Measurements from ENCODE around the gene MICU1. TPM values are rescaled to one million over a fixed set of nuclear protein-coding genes. Genes with fewer than 3 reads are reported as not detected.

MICU1 gene
- total RNA-seq, 1 experiment from 2014 or later: 39.4 TPM

- H2AFZ ChIP-seq (ENCODE audit: low read depth, low read length, poor library complexity, severe bottlenecking): no peak overlapping the region
- intact Hi-C loops (cut with micrococcal nuclease): no loop called here
- H3K27me3 ChIP-seq (ENCODE audit: insufficient read depth, low read length): no peaks in the 10 kb centered on the region
- DNase-seq (ENCODE audit: low read depth, low spot score) (no peak), ATAC-seq (no peak)
- ChIA-PET CTCF (no interaction called here), POLR2A (no interaction called here), RAD21 (ENCODE audit: low non-redundant PET in 1 of 2, low total read pairs in 2 of 2, uncharacterized antibody in 2 of 2, unreplicated experiment in 2 of 2) (no interaction called here)
- H3K9ac ChIP-seq (ENCODE audit: low read length): no peak overlapping the region
- H3K79me2 ChIP-seq (ENCODE audit: insufficient read depth, low read length): no peaks in the 10 kb centered on the region
- H3K9me3 ChIP-seq (ENCODE audit: control insufficient read depth in 1 of 2, insufficient read depth in 1 of 2, low read depth in 1 of 2, low read length in 2 of 2): peaks cover 4 to 8% of the 10 kb centered on the region in 2 experiments; a peak in 2 of 4 replicates
- H3K36me3 ChIP-seq (ENCODE audit: control insufficient read depth in 1 of 2, insufficient read depth in 2 of 2, low read length in 2 of 2): no peaks in the 10 kb centered on the region
- no peaks in the 10 kb centered on the region for H3K9me2 ChIP-seq (ENCODE audit: insufficient read depth)
- H3K27ac ChIP-seq (ENCODE audit: low read depth, low read length): no peak overlapping the region
- no TSS peak for BruUV-seq (replicated peaks)
- no peaks in the 10 kb centered on the region for H4K20me1 ChIP-seq (ENCODE audit: insufficient read depth)
- H3K4me3 ChIP-seq (replicated peaks in 1 of 2; ENCODE audit: low read depth in 1 of 2, low read length in 2 of 2): no peak overlapping the region
- H3K4me1 ChIP-seq (ENCODE audit: control insufficient read depth in 1 of 2, insufficient read depth in 2 of 2, low read length in 2 of 2): no peaks in the 10 kb centered on the region
- no peak for TF ChIP-seq SIN3A (IDR thresholded peaks at IDR 0.05; ENCODE audit: low read depth)
- no peak for TF ChIP-seq TCF7L2 (IDR thresholded peaks at IDR 0.05; ENCODE audit: borderline replicate concordance, extremely low read depth, insufficient read depth, insufficient read length)
- TF ChIP-seq EZH2 (IDR thresholded peaks at IDR 0.05): no peak
- TF ChIP-seq SRF (IDR thresholded peaks at IDR 0.05; ENCODE audit: low read depth): no peak
- no peak for TF ChIP-seq ELF1 (IDR thresholded peaks at IDR 0.05; ENCODE audit: borderline replicate concordance, low read depth)
- TF ChIP-seq EGR1 (IDR thresholded peaks at IDR 0.05; ENCODE audit: low read depth): no peak
- TF ChIP-seq ZNF274 (IDR thresholded peaks at IDR 0.05; ENCODE audit: low read depth, low read length): no peak
- no peak for TF ChIP-seq SP1 (IDR thresholded peaks at IDR 0.05; ENCODE audit: low read depth)
- TF ChIP-seq ZBTB33 (IDR thresholded peaks at IDR 0.05; ENCODE audit: extremely low read depth, insufficient replicate concordance, low read length): no peak
- H3K4me2 ChIP-seq (ENCODE audit: low read length): no peak overlapping the region
Observed at GRCh38 chr10:72506474-72506873, 119.4 kb downstream of the MICU1 start.

GRCh38 chr10:72505435-72505834 lies 120.4 kb downstream of the MICU1 start:
- ChIA-PET POLR2A (no interaction called here), RAD21 (ENCODE audit: low non-redundant PET in 1 of 2, low total read pairs in 2 of 2, uncharacterized antibody in 2 of 2, unreplicated experiment in 2 of 2) (no interaction called here), CTCF (no interaction called here)
- peaks cover 4 to 8% of the 10 kb centered on the region in 2 experiments; a peak in 2 of 4 replicates for H3K9me3 ChIP-seq (ENCODE audit: control insufficient read depth in 1 of 2, insufficient read depth in 1 of 2, low read depth in 1 of 2, low read length in 2 of 2)
- no peaks in the 10 kb centered on the region for H4K20me1 ChIP-seq (ENCODE audit: insufficient read depth)
- no peaks in the 10 kb centered on the region for H3K79me2 ChIP-seq (ENCODE audit: insufficient read depth, low read length)
- ATAC-seq (no peak), DNase-seq (ENCODE audit: low read depth, low spot score) (no peak)
- H3K9me2 ChIP-seq (ENCODE audit: insufficient read depth): no peaks in the 10 kb centered on the region
- no peak overlapping the region for H2AFZ ChIP-seq (ENCODE audit: low read depth, low read length, poor library complexity, severe bottlenecking)
- no peak overlapping the region for H3K27ac ChIP-seq (ENCODE audit: low read depth, low read length)
- no peak overlapping the region for H3K4me2 ChIP-seq (ENCODE audit: low read length)
- no peaks in the 10 kb centered on the region for H3K4me1 ChIP-seq (ENCODE audit: control insufficient read depth in 1 of 2, insufficient read depth in 2 of 2, low read length in 2 of 2)
- H3K4me3 ChIP-seq (replicated peaks in 1 of 2; ENCODE audit: low read depth in 1 of 2, low read length in 2 of 2): no peak overlapping the region
- intact Hi-C loops (cut with micrococcal nuclease): no loop called here
- no peaks in the 10 kb centered on the region for H3K36me3 ChIP-seq (ENCODE audit: control insufficient read depth in 1 of 2, insufficient read depth in 2 of 2, low read length in 2 of 2)
- TF ChIP-seq CBX3 (IDR thresholded peaks at IDR 0.05; ENCODE audit: low read depth) (no peak), POLR2A (IDR thresholded peaks at IDR 0.05; ENCODE audit: borderline replicate concordance, extremely low read depth, insufficient read depth, insufficient read length) (no peak), FOSL1 (IDR thresholded peaks at IDR 0.05; ENCODE audit: low read depth) (no peak), SRF (IDR thresholded peaks at IDR 0.05; ENCODE audit: low read depth) (no peak), ELF1 (IDR thresholded peaks at IDR 0.05; ENCODE audit: borderline replicate concordance, low read depth) (no peak), EZH2 (IDR thresholded peaks at IDR 0.05) (no peak), JUND (IDR thresholded peaks at IDR 0.05) (no peak), MAX (IDR thresholded peaks at IDR 0.05) (no peak)
- no peak overlapping the region for H3K9ac ChIP-seq (ENCODE audit: low read length)
- H3K27me3 ChIP-seq (ENCODE audit: insufficient read depth, low read length): no peaks in the 10 kb centered on the region
- no TSS peak for BruUV-seq (replicated peaks)

All from HCT116 (cell line).